ENCODE results near the gene BRSK2. TPM values are rescaled to one million over a fixed set of nuclear protein-coding genes. Genes with fewer than 3 reads are reported as not detected.

The BRSK2 gene
- total and polyA plus RNA-seq, 9 of the 15 experiments (the other 6 are each of a cell fraction or from before 2014, with no cell fraction given), result 0.06 to 0.52 (median 0.18) TPM; not detected in 5

GRCh38 chr11:1480191-1480554 is 90.4 kb downstream of the BRSK2 start:
- ATAC-seq (no peak), FAIRE-seq (no peak), DNase-seq (ENCODE audit: extremely low read depth in 1 of 4, low spot score in 3 of 4) (no peak)
- Histone ChIP-seq H3K27ac (ENCODE audit: extremely low read depth, low read depth, low read length) (no peak overlapping the region), H3K4me1 (replicated peaks in 1 of 2; ENCODE audit: control insufficient read depth in 2 of 2, insufficient read depth in 2 of 2, low read length in 2 of 2) (peaks cover 0 to 23% of the 10 kb centered on the region in 2 experiments; a peak in 2 of 5 replicates), H3K9me1 (ENCODE audit: control insufficient read depth, insufficient read depth, low read length) (no peaks in the 10 kb centered on the region), H3K79me2 (ENCODE audit: control insufficient read depth, insufficient read depth, low read length) (no peaks in the 10 kb centered on the region), H3K27me3 (ENCODE audit: control insufficient read depth in 2 of 2, insufficient read depth in 2 of 2, low read length in 2 of 2) (no peaks in the 10 kb centered on the region), H3K9ac (ENCODE audit: insufficient read depth in 1 of 2, low read depth in 2 of 2, low read length in 2 of 2) (no peak overlapping the region), H3K36me3 (ENCODE audit: control insufficient read depth, insufficient read depth, low read length) (peaks cover 9% of the 10 kb centered on the region; the same call in 1 of the 3 replicates), H2AFZ (ENCODE audit: low read depth, low read length) (no peak overlapping the region), H3K9me3 (replicated peaks; ENCODE audit: control insufficient read depth, insufficient read depth, low read depth, low read length) (no peaks in the 10 kb centered on the region), H3K4me3 (no peak overlapping the region), H4K20me1 (replicated peaks; ENCODE audit: control insufficient read depth, insufficient read depth, low read length) (peaks cover 24% of the 10 kb centered on the region), H3K4me2 (ENCODE audit: insufficient read depth, low read length) (no peak overlapping the region)
- TF ChIP-seq PTBP1 (IDR thresholded peaks at IDR 0.05; ENCODE audit: low read depth, low read length), result no peak
- TF ChIP-seq HCFC1 (IDR thresholded peaks at IDR 0.05; ENCODE audit: low read depth, low read length), result no peak
- TF ChIP-seq NCOA6 (IDR thresholded peaks at IDR 0.05), result no peak
- no peak for TF ChIP-seq KLF6 (CRISPR knock-in tag; IDR thresholded peaks at IDR 0.05; ENCODE audit: borderline replicate concordance)
- TF ChIP-seq TOE1 (IDR thresholded peaks at IDR 0.05; ENCODE audit: borderline replicate concordance), result no peak
- no peak for TF ChIP-seq TOE1 (CRISPR knock-in tag; IDR thresholded peaks at IDR 0.05; ENCODE audit: borderline replicate concordance, low read depth)
- TF ChIP-seq ZNF668 (CRISPR knock-in tag; IDR thresholded peaks at IDR 0.05), result no peak
- no peak for TF ChIP-seq KAT8 (IDR thresholded peaks at IDR 0.05; ENCODE audit: low read depth)
- intact Hi-C loops (cut with micrococcal nuclease) (no loop called here), in situ Hi-C loops (cut with MboI) (no loop called here)
- POLR2A ChIA-PET, result interaction anchor here (0.6 to 1.1 kb wide), 2 partner anchors 13 to 261 kb away, joined by 3 to 4 read pairs; no protein-coding TSS in a partner anchor
- CTCF ChIA-PET (ENCODE audit: low intra/inter-chr PET ratio), result no interaction called here
- no TSS peak for BruUV-seq (replicated peaks)
- WGBS (ENCODE audit: insufficient coverage, low coverage, missing lambda C conversion rate), result 81% methylated on average over 13 of the region's 13 CpGs

Measured in K562 (cell line).